Left lobe of liver (tissue), 2 donors: ENCODE data around the gene ROCK1. TPM values are rescaled to one million over a fixed set of nuclear protein-coding genes. Genes with fewer than 3 reads are reported as not detected.
"Not testable (repeated sequence)": the region's sequence is repeated elsewhere in the genome, so short reads cannot be mapped to it uniquely, and the experiment has no call there.

Source experiments
- ATAC-seq: fragments of 200-7000 bp; cut with Tn5 transposase; one replicate; pipeline ENCODE4 v1.9.1; 2020; ENCODE audit warnings: mild to moderate bottlenecking, moderate library complexity
- DNase-seq: peaks from one replicate; pipeline ENCODE4 v3.0.0-alpha.2; 2020; ENCODE audit warnings: low spot score
- total RNA-seq: library from RNA; stranded (reverse); gene quantifications from one replicate; pipeline ENCODE4 v1.2.1, GENCODE V29; 2021
- donor health status: DM: no; HTN: no; CAD: no; lungs with moderate emphysema.
- donor health status: DM: no; HTN: yes; CAD: no.

The ROCK1 gene
- total RNA-seq, result 18.0 TPM

DNA sequence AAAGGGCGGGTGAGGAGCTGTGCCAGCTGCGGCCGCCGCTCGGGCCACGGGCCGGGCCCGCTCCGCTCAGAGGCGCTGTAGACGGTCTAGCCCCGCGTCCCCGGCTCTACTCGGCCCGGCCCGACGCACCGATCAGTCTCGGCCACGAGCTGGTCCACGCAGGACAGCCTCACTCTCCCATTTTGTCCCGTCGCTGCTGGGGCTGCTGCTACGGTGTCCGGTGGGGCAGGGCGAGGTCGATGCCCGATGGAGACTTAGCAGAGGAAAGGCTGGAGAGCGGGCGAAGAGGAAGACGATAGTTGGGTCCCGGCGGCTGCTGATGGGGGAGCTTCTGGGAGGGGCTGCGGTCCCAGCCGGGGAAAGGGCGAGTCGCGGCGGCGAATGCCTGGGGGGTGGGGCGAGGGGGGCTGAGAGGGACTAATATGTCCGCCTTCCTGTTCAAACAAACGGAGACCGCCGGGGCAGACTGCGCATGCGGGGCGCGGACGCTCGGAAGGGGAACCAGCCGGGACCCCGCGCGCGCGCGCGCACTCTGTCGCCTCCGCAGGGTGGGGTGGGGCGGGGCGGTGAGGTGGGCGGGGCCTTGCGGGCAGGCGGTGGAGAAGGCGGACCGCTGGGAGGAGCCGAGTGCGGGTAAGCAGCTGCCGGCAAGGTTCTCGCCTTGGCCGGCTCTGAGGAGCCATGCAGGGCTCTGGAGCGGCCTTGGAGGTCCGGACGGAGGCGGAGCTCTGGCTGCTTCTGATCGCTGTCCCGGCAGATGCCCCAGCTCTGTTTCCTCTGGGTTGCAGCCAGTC is at the start of gene ROCK1:
Gene ROCK1, minus strand, starts transcription at position 468 of the 794 bp plus-strand sequence. CDS start 903 bp downstream, outside the sequence.
- DNase-seq, result peak; percentile 99
- ATAC-seq, result peak; percentile 90

DNA sequence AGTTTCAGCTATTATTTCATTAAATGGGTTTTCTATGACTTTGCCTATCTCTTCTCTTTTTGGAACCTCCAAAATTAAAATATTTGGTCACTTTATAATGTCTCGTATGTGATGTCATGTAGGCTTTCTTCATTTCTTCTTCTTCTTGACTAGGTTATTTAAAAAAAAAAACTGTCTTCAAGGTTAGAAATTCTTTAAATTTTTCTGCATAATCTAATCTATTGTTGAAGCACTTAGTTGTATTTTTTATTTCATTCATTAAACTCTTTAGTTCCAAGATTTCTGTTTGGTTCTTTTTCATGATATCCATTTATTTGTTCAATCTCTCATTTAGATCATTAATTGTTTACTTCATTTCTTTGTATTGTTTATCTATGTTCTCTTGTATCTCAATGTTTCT is 43.8 kb upstream of the ROCK1 start:
- no peak for DNase-seq
- ATAC-seq, result no peak

DNA sequence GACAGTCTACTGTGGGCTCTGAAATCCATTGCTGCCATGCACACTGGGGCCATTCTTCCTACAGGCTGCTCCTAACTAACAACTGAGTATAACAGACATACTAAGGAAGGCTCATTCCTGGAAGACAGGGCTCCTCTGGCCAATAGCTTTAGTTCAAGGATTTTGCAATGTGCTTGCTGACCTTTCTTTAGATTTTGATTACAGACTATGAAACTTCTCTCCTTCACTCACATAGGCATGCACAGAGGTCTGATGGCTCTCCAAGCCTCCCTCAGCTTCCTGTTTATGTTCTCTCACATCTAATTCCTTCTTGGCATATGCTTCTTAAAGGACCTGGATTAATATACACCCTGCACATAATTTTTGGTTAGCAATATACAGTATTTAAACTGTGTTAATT is 34.4 kb upstream of the ROCK1 start:
- no peak for ATAC-seq

DNA sequence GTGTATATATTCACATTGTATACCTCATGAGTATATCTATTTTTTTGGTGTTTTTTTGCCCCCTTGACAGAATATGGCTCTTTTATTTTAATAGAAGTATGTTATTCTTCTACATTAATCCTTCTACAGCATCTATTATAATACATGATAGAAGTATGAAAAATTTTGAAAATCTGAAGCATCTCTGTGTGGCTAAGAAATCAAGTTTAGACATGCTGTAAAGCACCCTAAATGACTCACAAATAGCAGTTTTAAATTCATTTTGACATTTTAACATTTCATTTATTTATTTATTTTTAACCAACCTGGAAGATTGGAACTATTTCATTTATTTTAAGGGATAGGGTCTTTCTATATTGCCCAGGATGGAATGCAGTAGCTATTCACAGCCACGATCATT is 33.8 kb upstream of the ROCK1 start:
- DNase-seq (no peak), ATAC-seq (no peak)

More for the DNA sequence above, 34.4 kb upstream of the ROCK1 start:
- DNase-seq, result no peak

DNA sequence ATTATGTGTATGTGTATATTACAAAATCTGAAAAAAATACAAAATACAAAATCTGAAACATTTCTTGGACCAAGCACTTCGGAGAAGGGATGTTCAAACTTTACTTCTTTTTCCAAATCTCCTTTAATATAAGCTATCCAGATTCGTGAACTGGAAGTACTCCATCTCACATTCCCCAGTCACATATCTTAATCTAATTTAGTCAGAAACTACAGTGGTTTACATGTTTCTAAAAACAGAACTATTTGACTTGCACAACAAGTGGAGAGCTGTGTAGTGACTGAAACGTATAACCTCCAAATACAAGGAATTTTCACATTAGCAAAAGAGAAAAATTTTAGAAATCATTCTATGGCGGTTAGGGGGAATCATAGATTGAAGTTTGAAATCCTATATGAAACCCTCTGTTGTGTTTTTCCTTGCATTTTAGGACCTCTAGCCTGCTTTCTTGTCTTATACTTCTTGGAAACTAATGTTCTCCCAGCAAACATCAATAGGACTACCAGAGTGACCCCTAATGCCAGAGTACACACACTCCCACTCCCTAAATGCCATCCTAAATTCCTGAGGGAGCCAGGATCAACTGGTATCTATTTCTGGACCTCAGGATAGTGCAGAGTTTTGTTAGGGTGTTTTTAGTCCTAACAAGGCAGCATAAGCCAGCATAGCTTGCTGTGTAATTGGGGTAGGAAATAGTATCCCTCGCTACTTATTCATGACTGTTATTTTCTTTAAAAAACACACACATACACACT is 30.2 kb upstream of the ROCK1 start:
- no peak for ATAC-seq
- no peak for DNase-seq

DNA sequence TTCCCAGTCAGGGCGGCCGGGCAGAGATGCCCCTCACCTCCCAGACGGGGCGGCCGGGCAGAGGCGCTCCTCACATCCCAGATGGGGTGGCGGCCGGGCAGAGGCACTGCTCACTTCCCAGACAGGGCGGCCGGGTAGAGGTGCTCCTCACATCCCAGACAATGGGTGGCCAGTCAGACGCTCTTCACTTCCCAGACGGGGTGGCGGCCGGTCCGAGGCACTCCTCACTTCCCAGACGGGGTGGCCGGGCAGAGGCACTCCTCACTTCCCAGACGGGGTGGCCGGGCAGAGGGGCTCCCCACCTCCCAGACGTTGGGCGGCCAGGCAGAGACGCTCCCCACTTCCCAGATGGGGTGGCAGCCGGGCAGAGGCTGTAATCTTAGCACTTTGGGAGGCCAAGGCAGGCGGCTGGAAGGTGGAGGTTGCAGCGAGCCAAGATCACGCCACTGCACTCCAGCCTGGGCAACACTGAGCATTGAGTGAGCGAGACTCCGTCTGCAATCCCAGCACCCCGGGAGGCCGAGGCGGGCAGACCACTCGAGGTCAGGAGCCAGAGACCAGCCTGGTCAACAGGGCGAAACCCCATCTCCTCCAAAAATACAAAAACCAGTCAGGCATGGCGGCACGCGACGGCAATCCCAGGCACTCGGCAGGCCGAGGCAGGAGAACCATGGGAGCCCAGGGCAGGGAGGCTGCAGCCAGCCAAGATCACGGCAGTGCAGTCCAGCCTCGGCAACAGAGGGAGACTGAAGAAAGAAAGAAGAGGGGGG is 26.3 kb upstream of the ROCK1 start:
- not testable (repeated sequence) for ATAC-seq, DNase-seq

DNA sequence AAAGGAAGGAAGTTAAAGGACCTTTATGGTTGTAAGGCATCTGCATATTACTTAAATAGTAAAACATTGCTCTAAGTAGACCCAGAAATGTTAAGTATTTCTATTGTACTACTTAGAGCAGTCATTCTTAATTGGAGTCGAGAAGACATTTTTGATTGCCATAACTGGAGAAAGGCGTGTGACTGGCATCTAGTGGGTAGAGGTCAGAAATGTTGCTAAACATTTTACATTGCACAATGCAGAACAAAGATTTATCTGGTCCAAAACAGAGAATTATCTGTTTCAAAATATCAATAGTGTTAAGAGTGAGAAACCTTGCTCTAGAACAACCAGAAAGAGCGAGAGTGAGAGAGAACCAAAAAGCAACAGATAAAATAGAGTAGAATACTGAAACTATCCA is 23.3 kb upstream of the ROCK1 start:
- no peak for DNase-seq
- ATAC-seq, result peak; percentile 93

DNA sequence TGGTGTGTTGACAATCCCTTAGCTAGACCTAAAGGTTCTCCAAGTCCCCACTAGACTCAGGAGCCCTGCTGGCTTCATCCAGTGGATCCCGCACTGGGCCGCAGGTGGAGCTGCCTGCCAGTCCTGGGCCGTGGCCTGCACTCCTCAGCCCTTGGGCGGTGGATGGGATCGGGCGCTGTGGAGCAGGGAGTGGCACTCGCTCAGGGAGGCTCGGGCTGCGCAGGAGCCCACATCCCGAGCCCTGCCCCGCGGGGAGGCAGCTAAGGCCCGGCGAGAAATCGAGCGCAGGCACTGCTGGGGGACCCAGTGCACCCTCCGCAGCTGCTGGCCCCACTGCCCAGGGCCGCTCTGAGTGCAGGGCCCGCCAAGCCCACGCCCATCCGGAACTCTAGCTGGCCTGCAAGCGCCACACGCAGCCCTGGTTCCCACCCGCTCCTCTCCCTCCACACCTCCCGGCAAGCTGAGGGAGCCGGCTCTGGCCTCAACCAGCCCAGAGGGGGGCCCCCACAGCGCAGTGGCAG is 20.8 kb upstream of the ROCK1 start:
- no peak for DNase-seq

DNA sequence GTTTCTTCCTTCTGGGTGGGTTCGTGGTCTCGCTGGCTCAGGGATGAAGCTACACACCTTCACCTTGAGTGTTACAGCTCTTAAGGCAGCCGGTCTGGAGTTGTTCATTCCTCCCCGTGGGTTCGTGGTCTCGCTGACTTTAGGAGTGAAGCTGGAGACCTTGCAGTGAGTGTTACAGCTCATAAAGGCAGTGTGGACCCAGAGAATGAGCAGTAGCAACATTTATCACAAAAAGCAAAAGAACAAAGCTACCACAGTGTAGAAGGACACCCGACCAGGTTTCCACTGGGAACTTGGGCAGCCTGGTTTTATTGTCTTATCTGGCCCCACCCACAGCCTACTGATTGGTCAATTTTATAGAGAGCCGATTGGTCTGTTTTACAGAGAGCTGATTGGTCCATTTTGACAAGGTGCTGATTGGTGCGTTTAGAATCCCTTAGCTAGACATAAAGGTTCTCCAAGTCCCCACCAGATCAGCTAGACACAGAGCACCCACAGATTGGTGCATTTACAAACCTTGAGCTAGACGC is 20.1 kb upstream of the ROCK1 start:
- ATAC-seq (no peak), DNase-seq (no peak)

More for the DNA sequence above, 20.8 kb upstream of the ROCK1 start:
- ATAC-seq, result no peak

DNA sequence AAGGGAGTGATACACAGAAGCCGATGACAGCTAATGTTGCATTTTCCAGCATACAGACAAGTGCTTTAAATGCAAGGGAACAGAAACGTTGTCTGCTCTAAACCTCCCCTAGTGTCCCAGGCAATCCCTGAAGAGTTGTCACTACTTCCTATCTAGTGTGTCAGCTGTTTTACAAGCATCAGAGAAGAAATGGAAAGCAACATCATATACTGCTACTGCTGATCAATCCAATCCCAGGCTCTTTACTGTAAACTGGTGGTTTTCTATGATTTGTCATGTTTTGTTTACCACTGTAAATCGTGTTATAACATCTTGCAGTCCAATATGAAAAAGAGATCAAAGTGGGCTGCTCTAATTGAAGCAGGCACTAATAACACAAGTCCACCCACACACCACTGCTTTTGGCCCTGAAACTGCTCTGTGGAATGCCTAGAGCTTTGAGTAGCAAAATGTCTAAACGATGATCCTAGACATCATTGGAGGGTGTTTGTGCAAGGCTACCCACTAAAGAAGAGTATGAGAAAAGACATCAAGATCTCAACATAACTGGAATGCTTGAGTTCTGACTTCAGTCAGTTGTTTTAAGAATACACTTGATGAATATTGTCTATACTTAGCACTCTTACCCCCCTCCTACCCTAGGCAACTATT is 18.1 kb upstream of the ROCK1 start:
- DNase-seq (no peak), ATAC-seq (no peak)

DNA sequence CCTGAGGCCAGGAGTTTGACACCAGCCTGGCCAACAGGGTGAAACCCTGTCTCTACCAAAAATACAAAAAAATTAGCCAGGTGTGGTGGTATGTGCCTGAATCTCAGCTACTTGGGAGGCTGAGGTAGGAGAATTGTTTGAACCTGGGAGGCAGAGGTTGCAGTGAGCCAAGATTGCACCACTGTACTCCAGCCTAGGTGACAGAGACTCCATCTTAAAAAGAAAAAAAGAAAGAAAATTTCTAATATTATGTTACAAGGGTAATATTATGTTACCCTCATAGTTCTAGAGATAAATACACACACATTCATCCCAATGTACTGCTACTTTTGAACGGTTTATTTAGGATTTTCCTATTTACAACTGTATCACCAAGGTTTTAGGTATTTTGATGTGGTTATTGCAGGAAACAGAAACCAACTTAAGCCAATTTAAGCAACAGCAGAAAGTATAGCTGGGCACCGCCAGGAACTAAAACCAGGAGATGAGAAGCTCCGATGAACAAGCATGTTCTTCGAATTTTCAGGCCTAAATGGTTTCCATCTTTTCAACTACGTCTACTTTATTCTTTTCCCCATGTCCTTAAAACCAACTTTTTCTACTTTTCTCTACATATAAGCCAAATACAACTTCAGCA is 11.8 kb upstream of the ROCK1 start:
- DNase-seq (no peak), ATAC-seq (no peak)

DNA sequence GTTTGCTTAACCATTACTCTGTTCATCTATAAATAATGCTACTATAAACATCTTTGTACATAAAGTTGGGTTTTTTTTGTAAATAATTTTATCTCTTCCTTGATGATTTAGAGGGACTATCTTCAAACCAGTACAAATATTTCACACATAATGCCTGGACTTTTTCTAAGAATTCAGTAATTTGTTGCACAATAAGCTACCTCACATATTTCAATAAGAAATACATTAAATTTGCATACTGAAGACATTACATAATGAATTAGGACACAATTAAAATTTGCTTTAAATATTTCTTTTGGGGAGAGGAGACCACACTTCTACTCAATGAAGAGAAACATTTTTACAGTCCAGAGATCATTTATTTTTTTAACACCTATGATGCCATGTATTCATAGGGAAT is 7.2 kb upstream of the ROCK1 start:
- DNase-seq, result no peak
- ATAC-seq, result no peak

DNA sequence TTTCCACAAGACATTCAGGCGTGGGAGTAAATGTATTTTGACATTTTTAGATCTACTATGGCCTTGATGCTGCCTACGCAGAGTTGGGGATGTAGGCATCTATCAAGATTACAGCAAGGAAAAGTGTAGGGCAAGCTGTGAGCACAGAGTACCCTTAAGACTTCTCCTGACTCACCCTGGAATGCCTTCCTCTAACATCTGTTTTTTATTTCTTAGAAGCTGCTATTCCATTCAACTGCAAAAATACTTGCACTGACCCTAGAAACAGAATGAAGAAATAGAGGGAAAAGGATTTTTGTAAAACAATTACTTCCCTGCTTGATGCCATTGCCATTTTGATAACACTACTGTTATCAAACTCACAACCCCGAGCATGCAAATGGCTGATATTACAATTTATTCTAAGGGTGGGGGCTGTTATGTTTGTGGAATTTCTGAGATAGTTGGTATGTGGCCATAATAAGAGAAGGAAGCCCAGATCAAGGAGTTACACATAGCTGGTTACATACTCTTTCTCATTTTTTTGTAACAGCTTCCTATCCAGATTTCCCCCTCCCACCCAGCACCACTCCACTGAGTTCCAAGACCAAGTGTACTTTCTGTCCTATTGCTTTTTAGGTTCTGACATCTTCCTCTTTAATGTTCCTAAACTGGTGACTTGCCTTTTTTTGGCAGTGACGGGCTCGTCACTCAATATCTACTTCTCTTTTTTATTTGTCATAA is 6.0 kb upstream of the ROCK1 start:
- DNase-seq (no peak), ATAC-seq (peak; percentile 38)

DNA sequence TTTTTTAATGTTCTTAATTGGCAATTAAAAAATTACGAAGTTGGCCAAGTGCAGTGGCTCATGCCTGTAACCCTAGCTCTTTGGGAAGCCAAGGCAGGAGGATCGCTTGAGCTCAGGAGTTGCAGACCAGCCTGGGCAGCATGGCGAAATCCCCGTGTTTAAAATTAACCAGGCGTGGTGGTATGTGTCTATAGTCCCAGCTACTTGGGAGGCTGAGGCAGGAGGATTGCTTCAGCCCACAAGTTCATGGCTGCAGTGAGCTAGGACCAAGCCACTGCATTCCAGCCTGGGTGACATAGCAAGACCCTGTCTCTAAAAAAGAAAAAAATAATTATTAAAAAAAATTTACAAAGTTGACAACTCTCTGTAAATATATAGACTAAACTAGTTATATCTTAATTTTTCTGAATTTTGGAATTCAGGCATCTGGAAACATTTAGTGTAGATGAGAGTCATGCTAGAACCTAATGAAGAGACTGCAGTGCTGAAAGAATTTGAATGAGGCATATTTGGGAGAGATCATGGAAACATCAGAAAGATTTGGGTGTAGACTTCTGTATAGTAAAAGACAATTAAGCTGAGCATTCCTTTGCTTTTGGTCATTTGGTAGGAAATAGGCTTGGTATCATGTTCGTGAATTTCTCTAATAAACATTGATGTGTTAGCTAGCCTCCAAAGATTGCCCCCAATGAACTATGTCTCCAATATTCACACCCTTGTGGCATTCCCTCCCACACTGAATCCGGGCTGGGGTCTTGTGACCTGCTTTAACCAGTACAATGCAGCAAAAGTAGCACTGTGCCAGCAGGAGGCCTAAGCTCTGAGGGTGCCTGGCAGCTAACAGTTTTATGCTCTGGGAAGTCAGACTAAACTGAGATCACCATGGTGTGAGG is 4.2 kb upstream of the ROCK1 start:
- DNase-seq (no peak), ATAC-seq (no peak)

DNA sequence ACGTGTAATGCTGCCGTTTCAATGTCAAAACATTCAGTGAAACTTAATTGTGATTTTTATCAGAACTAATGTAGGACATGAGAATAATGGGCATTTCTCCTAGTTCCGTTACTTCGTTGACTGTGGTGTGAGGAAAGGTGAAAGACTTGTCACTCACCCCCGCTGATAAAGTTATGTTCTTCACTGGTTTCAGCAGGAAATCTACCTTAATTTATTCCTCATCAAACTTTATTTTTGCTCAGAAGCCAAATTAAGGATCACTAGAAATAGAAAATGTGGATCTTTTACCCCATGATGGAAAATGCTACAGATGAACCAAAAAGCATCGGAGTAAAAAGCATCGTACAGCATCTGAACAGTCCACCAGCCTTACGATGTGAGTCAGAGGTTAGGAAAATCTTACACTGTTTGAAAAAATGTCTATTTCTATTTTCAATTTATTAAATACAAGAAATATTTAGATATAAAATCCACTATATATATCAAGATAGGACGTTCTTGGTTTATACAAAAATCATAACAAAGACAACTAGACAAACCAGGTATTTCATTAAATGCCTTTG is 1.0 kb upstream of the ROCK1 start:
- DNase-seq (no peak), ATAC-seq (no peak)

DNA sequence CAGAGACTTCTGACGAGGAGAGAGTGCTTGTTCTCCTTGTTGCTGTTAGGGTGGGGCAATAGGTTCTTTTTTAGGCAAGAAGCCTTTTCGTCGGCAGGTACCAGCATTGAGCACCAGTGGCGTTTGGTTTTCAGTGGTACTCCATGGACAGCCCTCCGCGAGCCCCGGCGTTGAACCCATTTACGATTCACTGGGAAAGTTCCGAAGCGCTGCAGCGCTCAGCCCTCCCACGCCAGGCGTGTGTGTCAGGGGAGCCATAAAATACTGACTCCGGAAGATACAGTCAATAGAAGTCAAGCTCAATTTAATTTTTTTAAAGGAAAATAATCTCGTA is 494 bp upstream of the ROCK1 start:
- DNase-seq, result no peak
- ATAC-seq, result peak; percentile 50

DNA sequence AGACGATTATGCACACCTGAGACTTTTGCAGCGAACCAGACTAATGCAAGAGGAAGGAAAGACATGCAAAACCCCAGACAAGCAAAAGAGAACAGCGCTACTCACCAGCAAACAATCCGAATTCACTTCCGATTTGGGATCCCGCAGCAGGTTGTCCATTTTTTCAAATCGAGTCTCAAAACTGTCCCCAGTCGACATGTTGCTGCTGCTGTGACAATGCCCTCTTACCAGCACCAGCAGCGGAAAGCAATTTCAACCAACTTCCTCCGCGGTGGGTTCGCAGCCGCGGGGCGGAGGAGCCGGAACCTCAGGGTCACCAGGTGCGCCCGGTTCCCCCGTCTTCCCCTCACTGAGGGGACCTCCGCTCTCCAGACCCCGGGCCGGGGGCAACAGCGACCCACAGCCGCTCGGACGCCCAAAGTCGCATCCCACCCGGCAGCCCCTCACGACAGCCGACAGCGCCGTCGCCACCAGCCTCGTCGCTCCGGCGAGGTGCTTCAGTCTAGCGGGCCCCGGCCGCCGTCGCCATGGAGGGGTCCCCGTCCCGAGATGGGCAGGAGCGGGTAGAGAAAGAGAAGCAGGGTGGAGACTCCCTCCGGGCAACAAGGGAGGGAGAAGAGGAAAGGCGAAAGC is 784 bp downstream of the ROCK1 start:
- ATAC-seq, result peak; percentile 37
- DNase-seq, result peak; percentile 67
